ENCODE results near the gene BTAF1.
"Not testable (repeated sequence)": the region's sequence is repeated elsewhere in the genome, so short reads cannot be mapped to it uniquely, and the experiment has no call there.

The BTAF1 gene

GRCh38 chr10:91891125-91892001, 32.2 kb upstream of the BTAF1 start:
- Histone ChIP-seq H3K4me3 (replicated peaks; ENCODE audit: insufficient read depth, low read length) (no peak overlapping the region), H3K27ac (replicated peaks) (no peak overlapping the region), H3K27me3 (ENCODE audit: insufficient read depth, poor library complexity, severe bottlenecking) (peaks cover 9% of the 10 kb centered on the region)
- no peak for TF ChIP-seq POLR2AphosphoS5 (IDR thresholded peaks at IDR 0.05; ENCODE audit: low read depth)
- no peak for TF ChIP-seq CTCF (IDR thresholded peaks at IDR 0.05; ENCODE audit: insufficient read depth, low read length)
- TF ChIP-seq, protein P1, sequence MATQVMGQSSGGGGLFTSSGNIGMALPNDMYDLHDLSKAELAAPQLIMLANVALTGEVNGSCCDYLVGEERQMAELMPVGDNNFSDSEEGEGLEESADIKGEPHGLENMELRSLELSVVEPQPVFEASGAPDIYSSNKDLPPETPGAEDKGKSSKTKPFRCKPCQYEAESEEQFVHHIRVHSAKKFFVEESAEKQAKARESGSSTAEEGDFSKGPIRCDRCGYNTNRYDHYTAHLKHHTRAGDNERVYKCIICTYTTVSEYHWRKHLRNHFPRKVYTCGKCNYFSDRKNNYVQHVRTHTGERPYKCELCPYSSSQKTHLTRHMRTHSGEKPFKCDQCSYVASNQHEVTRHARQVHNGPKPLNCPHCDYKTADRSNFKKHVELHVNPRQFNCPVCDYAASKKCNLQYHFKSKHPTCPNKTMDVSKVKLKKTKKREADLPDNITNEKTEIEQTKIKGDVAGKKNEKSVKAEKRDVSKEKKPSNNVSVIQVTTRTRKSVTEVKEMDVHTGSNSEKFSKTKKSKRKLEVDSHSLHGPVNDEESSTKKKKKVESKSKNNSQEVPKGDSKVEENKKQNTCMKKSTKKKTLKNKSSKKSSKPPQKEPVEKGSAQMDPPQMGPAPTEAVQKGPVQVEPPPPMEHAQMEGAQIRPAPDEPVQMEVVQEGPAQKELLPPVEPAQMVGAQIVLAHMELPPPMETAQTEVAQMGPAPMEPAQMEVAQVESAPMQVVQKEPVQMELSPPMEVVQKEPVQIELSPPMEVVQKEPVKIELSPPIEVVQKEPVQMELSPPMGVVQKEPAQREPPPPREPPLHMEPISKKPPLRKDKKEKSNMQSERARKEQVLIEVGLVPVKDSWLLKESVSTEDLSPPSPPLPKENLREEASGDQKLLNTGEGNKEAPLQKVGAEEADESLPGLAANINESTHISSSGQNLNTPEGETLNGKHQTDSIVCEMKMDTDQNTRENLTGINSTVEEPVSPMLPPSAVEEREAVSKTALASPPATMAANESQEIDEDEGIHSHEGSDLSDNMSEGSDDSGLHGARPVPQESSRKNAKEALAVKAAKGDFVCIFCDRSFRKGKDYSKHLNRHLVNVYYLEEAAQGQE (IDR thresholded peaks at IDR 0.05; ENCODE audit: insufficient replicate concordance, low read depth), result no peak
- DNase-seq (ENCODE audit: low read depth in 1 of 2, low spot score in 1 of 2), result no peak

DNA sequence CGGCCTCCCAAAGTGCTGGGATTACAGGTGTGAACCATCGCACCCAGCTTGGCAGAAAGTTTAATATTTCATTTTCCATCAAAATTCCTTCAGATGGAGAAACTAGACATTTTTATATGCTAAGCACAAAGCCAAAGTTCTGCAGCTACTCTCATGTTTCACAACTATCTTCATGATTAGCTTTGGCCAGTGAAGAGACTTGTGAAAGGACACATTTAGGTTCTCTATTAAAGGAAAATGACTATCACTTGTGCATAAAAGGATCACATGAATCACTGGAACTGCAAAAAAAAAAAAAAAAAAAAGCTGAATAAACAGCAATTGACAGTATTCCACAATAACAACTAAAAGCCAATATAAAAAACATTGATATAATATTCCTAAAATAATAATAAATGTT, 30.5 kb upstream of the BTAF1 start:
- Histone ChIP-seq H3K27me3 (ENCODE audit: insufficient read depth, poor library complexity, severe bottlenecking) (no peaks in the 10 kb centered on the region), H3K4me3 (replicated peaks; ENCODE audit: insufficient read depth, low read length) (no peak overlapping the region), H3K27ac (replicated peaks) (no peak overlapping the region)
- TF ChIP-seq CTCF (IDR thresholded peaks at IDR 0.05; ENCODE audit: insufficient read depth, low read length) (no peak), SPI1 (IDR thresholded peaks at IDR 0.05; ENCODE audit: borderline replicate concordance, low read depth) (no peak), POLR2AphosphoS5 (IDR thresholded peaks at IDR 0.05; ENCODE audit: low read depth) (no peak), GABPA (IDR thresholded peaks at IDR 0.05; ENCODE audit: low read depth) (no peak)
- TF ChIP-seq, protein P1 (IDR thresholded peaks at IDR 0.05; ENCODE audit: insufficient replicate concordance, low read depth), result no peak
- DNase-seq (ENCODE audit: low read depth in 1 of 2, low spot score in 1 of 2), result no peak

GRCh38 chr10:91894261-91894685, 29.3 kb upstream of the BTAF1 start:
- not testable (repeated sequence) for H3K4me3 ChIP-seq (replicated peaks; ENCODE audit: insufficient read depth, low read length); DNase-seq (ENCODE audit: low read depth in 1 of 2, low spot score in 1 of 2); H3K27ac ChIP-seq (replicated peaks); H3K27me3 ChIP-seq (ENCODE audit: insufficient read depth, poor library complexity, severe bottlenecking)

DNA sequence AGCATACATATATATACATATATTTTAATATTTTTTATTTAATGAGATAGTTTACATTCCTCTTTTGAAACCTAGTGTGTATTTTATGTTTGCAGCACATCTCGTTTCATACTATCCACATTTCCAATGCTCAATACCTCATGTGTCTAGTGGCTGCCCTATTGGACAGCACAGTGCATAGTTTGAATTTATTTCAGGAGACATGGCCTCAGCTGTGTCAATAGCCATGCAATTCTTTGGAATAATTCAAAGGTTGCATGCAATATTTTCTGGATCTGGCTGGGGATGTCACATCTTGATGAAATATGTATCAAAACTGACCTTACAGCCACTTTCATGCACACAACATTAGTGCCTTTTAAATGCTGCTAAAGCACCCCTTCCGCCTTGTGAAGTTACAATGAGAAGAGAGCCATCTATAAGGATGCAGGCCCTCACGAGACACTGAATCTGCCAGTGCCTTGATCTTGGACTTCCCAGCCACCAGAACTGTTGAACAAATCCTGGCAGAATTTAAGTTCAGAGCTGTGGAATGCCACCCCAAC, 27.3 kb upstream of the BTAF1 start:
- no peak for DNase-seq (ENCODE audit: low read depth in 1 of 2, low spot score in 1 of 2)
- TF ChIP-seq CTCF (IDR thresholded peaks at IDR 0.05; ENCODE audit: insufficient read depth, low read length) (no peak), SPI1 (IDR thresholded peaks at IDR 0.05; ENCODE audit: borderline replicate concordance, low read depth) (no peak), POLR2AphosphoS5 (IDR thresholded peaks at IDR 0.05; ENCODE audit: low read depth) (no peak), GABPA (IDR thresholded peaks at IDR 0.05; ENCODE audit: low read depth) (no peak)
- TF ChIP-seq, protein P1 (IDR thresholded peaks at IDR 0.05; ENCODE audit: insufficient replicate concordance, low read depth), result no peak

More for the DNA sequence above, 27.3 kb upstream of the BTAF1 start:
- no peaks in the 10 kb centered on the region for H3K27me3 ChIP-seq (ENCODE audit: insufficient read depth, poor library complexity, severe bottlenecking)
- H3K27ac ChIP-seq (replicated peaks), result no peak overlapping the region
- no peak overlapping the region for H3K4me3 ChIP-seq (replicated peaks; ENCODE audit: insufficient read depth, low read length)

Measured in HL-60 (cell line).